Measurements from ENCODE around the gene ANTXR2.

ANTXR2 gene

GRCh38 chr4:80069837-80070731 lies 2.9 kb downstream of the ANTXR2 start:
- DNase-seq (ENCODE audit: low read depth): no peak

GRCh38 chr4:80069108-80069836 lies 3.8 kb downstream of the ANTXR2 start:
- no peak for DNase-seq (ENCODE audit: low read depth)

GRCh38 chr4:80065601-80066000 lies 7.4 kb downstream of the ANTXR2 start:
- DNase-seq (ENCODE audit: low read depth): no peak

- no peak for DNase-seq (ENCODE audit: low read depth)
Observed at GRCh38 chr4:80062527-80062926, 10.5 kb downstream of the ANTXR2 start.

GRCh38 chr4:80060804-80061203 lies 12.2 kb downstream of the ANTXR2 start:
- DNase-seq (ENCODE audit: low read depth): no peak

- DNase-seq (ENCODE audit: low read depth): no peak
Observed at GRCh38 chr4:80058740-80059139, 14.3 kb downstream of the ANTXR2 start.

GRCh38 chr4:80054375-80054774 lies 18.7 kb downstream of the ANTXR2 start:
- no peak for DNase-seq (ENCODE audit: low read depth)

GRCh38 chr4:80053140-80053910 lies 19.7 kb downstream of the ANTXR2 start:
- DNase-seq (ENCODE audit: low read depth): no peak

- DNase-seq (ENCODE audit: low read depth): no peak
Observed at GRCh38 chr4:80049813-80050534, 23.1 kb downstream of the ANTXR2 start.

- DNase-seq (ENCODE audit: low read depth): no peak
Observed at GRCh38 chr4:80049402-80049801, 23.6 kb downstream of the ANTXR2 start.

GRCh38 chr4:80045786-80046185 lies 27.2 kb downstream of the ANTXR2 start:
- peak; percentile 38 for DNase-seq (ENCODE audit: low read depth)

- DNase-seq (ENCODE audit: low read depth): no peak
Observed at GRCh38 chr4:80043541-80043940, 29.5 kb downstream of the ANTXR2 start.

- DNase-seq (ENCODE audit: low read depth): no peak
Observed at GRCh38 chr4:80042821-80043220, 30.2 kb downstream of the ANTXR2 start.

- no peak for DNase-seq (ENCODE audit: low read depth)
Observed at GRCh38 chr4:80037864-80038263, 35.2 kb downstream of the ANTXR2 start.

GRCh38 chr4:80036949-80037685 lies 35.9 kb downstream of the ANTXR2 start:
- peak; percentile 63 for DNase-seq (ENCODE audit: low read depth)

GRCh38 chr4:80036306-80036705 lies 36.7 kb downstream of the ANTXR2 start:
- no peak for DNase-seq (ENCODE audit: low read depth)

- DNase-seq (ENCODE audit: low read depth): no peak
Observed at GRCh38 chr4:80035336-80035735, 37.7 kb downstream of the ANTXR2 start.

- DNase-seq (ENCODE audit: low read depth): no peak
Observed at GRCh38 chr4:80033581-80033980, 39.4 kb downstream of the ANTXR2 start.

GRCh38 chr4:80029364-80029763 lies 43.7 kb downstream of the ANTXR2 start:
- no peak for DNase-seq (ENCODE audit: low read depth)

GRCh38 chr4:80027611-80028010 lies 45.4 kb downstream of the ANTXR2 start:
- DNase-seq (ENCODE audit: low read depth): no peak

- DNase-seq (ENCODE audit: low read depth): no peak
Observed at GRCh38 chr4:80026100-80026499, 46.9 kb downstream of the ANTXR2 start.

Measured in GM04504 (cell line).